Measurements from ENCODE around the gene ZNF485. TPM values are rescaled to one million over a fixed set of nuclear protein-coding genes. Genes with fewer than 3 reads are reported as not detected.
"Not testable (repeated sequence)": the region's sequence is repeated elsewhere in the genome, so short reads cannot be mapped to it uniquely, and the experiment has no call there.

ZNF485 gene
- total RNA-seq, 2 donors from 2014 or later: 9.6 to 9.9 TPM

DNA sequence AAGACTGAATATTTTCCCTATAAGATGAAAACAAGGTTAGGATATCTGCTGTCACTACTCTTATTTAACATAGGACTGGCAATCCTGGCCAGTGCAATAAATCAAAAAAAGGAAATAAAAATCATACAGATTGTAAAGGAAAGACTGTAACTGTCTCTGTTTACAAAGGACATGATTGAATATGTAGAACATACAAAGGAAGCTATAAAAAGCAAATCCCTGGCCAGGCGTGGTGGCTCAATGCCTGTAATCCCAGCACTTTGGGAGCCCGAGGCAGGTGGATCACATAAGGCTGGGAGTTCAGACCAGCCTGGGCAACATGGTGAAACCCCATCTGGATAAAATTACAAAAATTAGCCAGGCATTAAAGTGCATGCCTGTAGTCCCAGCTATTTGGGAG is 15.8 kb downstream of the ZNF485 start:
- intact Hi-C loops (cut with DNase I): no loop called here
- ATAC-seq: no peak
- DNase-seq: no peak
- Histone ChIP-seq H3K27ac (no peak overlapping the region), H3K9me3 (peaks cover 0 to 6% (median 0%) of the 10 kb centered on the region in 3 donors), H3K4me3 (no peak overlapping the region), H3K27me3 (no peaks in the 10 kb centered on the region), H3K4me1 (no peaks in the 10 kb centered on the region), H3K36me3 (replicated peaks in 1 of 2; ENCODE audit: insufficient read depth in 1 of 2, low read depth in 2 of 2) (peaks cover 0 to 2% of the 10 kb centered on the region in 2 donors)
- WGBS, 2 donors: 66 to 88% methylated on average over 2 of the region's 2 CpGs
- TF ChIP-seq POLR2A (IDR thresholded peaks at IDR 0.05) (no peak), CTCF (IDR thresholded peaks at IDR 0.05) (no peak)

DNA sequence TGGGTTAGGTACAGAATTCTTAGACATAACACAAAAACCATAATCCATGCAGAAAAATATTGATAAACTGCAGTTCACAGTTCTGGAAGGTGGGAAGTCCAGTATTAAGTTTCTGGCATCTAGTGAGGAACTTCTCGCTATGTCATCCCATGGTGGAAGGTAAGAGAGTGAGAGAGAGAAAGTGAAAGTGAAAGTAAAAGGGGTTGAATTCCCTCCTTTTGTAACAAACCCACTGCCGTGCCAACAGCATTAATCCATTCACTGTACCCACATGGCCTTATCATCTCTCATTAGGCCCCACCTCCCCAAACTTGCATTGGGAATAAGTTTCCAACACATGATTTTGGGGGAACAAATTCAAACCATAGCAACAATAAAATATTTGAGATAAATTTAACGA is 17.1 kb downstream of the ZNF485 start:
- no peaks in the 10 kb centered on the region for H3K9me3 ChIP-seq
- 49 to 67% methylated on average over 3 of the region's 3 CpGs for WGBS, 2 donors
- H3K4me1 ChIP-seq: no peaks in the 10 kb centered on the region
- no peak overlapping the region for H3K4me3 ChIP-seq
- no peaks in the 10 kb centered on the region for H3K27me3 ChIP-seq
- no peak for DNase-seq
- ATAC-seq: no peak
- intact Hi-C loops (cut with DNase I): no loop called here
- TF ChIP-seq CTCF (IDR thresholded peaks at IDR 0.05) (no peak), POLR2A (IDR thresholded peaks at IDR 0.05) (no peak)
- no peak overlapping the region for H3K27ac ChIP-seq
- H3K36me3 ChIP-seq (replicated peaks in 1 of 2; ENCODE audit: insufficient read depth in 1 of 2, low read depth in 2 of 2): no peaks in the 10 kb centered on the region

DNA sequence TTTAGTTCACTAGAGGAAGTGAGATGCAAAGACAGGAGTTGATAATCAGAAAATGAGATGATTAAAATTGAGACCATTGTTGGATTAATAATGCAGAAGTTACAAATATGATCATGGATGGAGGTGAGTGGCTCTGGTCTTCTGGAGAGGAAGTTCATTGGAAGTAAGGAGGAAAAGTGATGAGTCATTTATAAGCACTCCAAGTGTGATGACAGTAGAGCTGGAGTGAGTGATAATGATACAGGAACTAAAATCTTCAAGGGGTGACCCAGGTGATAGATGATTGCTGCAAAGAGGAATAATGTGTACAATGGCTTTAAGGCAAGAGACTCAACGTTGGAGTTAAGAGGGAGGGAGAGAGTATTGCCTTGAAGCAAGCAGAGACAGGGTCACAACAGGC is 21.7 kb downstream of the ZNF485 start:
- Histone ChIP-seq H3K4me1 (no peaks in the 10 kb centered on the region), H3K9me3 (no peaks in the 10 kb centered on the region), H3K27me3 (no peaks in the 10 kb centered on the region), H3K4me3 (no peak overlapping the region), H3K36me3 (replicated peaks in 1 of 2; ENCODE audit: insufficient read depth in 1 of 2, low read depth in 2 of 2) (no peaks in the 10 kb centered on the region), H3K27ac (no peak overlapping the region)
- ATAC-seq (no peak), DNase-seq (no peak)
- intact Hi-C loops (cut with DNase I): no loop called here
- 44 to 50% methylated on average over 1 of the region's 1 CpG for WGBS, 2 donors
- TF ChIP-seq POLR2A (IDR thresholded peaks at IDR 0.05) (no peak), CTCF (IDR thresholded peaks at IDR 0.05) (no peak)

DNA sequence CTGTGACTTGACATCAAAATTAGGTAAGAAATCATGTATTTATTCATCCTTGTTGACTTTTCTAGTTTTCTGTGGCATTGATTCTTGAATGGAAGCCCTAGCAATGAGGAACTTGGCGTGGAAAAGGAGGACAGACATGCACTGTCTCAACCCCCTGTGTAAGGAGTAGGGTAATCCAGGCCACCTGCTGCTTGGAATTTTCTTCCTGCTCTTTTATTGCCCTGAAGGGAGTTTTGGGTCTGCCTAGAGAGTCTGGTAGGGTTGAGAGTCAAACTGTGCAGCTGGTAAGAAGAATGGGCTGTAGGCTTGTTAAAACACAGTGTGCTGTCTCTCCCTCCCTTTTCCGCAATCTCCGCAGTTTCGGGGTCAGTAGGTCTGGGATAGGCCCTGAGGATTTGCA is 22.7 kb downstream of the ZNF485 start:
- WGBS, 2 donors: 89 to 93% methylated on average over 4 of the region's 4 CpGs
- Histone ChIP-seq H3K27me3 (no peaks in the 10 kb centered on the region), H3K9me3 (no peaks in the 10 kb centered on the region), H3K27ac (no peak overlapping the region), H3K4me1 (no peaks in the 10 kb centered on the region), H3K36me3 (replicated peaks in 1 of 2; ENCODE audit: insufficient read depth in 1 of 2, low read depth in 2 of 2) (no peaks in the 10 kb centered on the region), H3K4me3 (no peak overlapping the region)
- ATAC-seq: no peak
- DNase-seq: no peak
- intact Hi-C loops (cut with DNase I): no loop called here
- TF ChIP-seq POLR2A (IDR thresholded peaks at IDR 0.05) (no peak), CTCF (IDR thresholded peaks at IDR 0.05) (no peak)

DNA sequence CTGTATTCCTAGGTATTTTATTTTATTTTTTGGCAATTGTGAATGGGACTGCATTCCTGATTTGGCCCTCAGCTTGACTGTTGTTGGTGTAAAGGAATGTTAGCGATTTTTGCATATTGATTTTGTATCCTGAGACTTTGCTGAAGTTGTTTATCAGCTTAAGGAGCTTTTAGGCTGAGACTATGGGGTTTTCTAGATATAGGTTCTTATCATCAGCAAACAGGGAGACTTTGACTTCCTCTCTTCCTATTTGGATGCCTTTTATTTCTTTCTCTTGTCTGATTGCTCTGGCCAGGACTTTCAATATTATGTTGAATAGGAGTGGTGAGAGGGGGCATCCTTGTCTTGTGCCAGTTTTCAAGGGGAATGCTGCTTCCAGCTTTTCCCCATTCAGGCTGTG is 29.6 kb downstream of the ZNF485 start:
- H3K27ac ChIP-seq; intact Hi-C loops (cut with DNase I); DNase-seq; H3K4me3 ChIP-seq; H3K9me3 ChIP-seq; H3K27me3 ChIP-seq; ATAC-seq; H3K36me3 ChIP-seq (replicated peaks in 1 of 2; ENCODE audit: insufficient read depth in 1 of 2, low read depth in 2 of 2); H3K4me1 ChIP-seq: not testable (repeated sequence)
- 35 to 50% methylated on average over 1 of the region's 1 CpG for WGBS, 2 donors
